HepG2 (cell line): Measurements from ENCODE around the gene AFAP1. TPM values are rescaled to one million over a fixed set of nuclear protein-coding genes. Genes with fewer than 3 reads are reported as not detected.

Experiments used
- ATAC-seq: fragments of 200-7000 bp; cut with Tn5 transposase; 3 replicates; pipeline ENCODE4 v1.9.1; 2020; ENCODE audit warnings: mild to moderate bottlenecking, moderate library complexity
- BruUV-seq: library from RNA; stranded (reverse); fragments of 400-500 nt; replicated peaks from 2 replicates; lab custom pipeline; 2021; lab: Mats Ljungman, UMichigan
- CTCF ChIA-PET: fragments of 300-600 bp; formaldehyde crosslinking; extraction: SDS; loops from one replicate; lab custom pipeline; 2021; ENCODE audit warnings: low total read pairs, inconsistent platforms, low intra/inter-chr PET ratio; lab: Yijun Ruan, JAX
- POLR2A ChIA-PET: fragments of 350-600 bp; sonication (Branson Sonifier 250); formaldehyde crosslinking; loops from one replicate; lab custom pipeline; 2020; ENCODE audit warnings: antibody characterized with exemption, inconsistent platforms; lab: Yijun Ruan, JAX
- DNase-seq: peaks from one replicate; pipeline ENCODE4 v3.0.0-alpha.2; 2015; ENCODE audit warnings: low spot score
- FAIRE-seq: peaks from 3 replicates; lab custom pipeline; 2011; peaks lifted over from hg19 to GRCh38; lab: Jason Lieb, UNC
- H2AFZ ChIP-seq: one replicate; pipeline ENCODE4 v1.6.1; 2011; ENCODE audit warnings: low read length, inconsistent platforms
- H3K27ac ChIP-seq: fragments of 300-600 bp; 3 replicates; pipeline ENCODE4 v1.8.0; 2011; ENCODE audit warnings: mixed run types, mild to moderate bottlenecking, mixed read lengths, low read length, inconsistent platforms; ENCODE audit not compliant: insufficient read depth; ENCODE audit errors: extremely low read length
- H3K27me3 ChIP-seq, 2 experiments: fragments of 200-600 bp in 1 of 2; 2 replicates in 1 of 2; 3 replicates in 1 of 2; pipeline versions ENCODE4 v1.6.0 to v1.8.0; 2011; ENCODE audit warnings: low read length in 2 of 2, mild to moderate bottlenecking in 2 of 2, moderate library complexity in 2 of 2, inconsistent platforms in 1 of 2; ENCODE audit not compliant: insufficient read depth in 2 of 2, control insufficient read depth in 1 of 2
- H3K36me3 ChIP-seq, 2 experiments: fragments of 200-600 bp in 1 of 2; replicated peaks in 1 of 2; 2 replicates in 1 of 2; 3 replicates in 1 of 2; pipeline versions ENCODE4 v1.5.1 to v1.8.0; 2011; ENCODE audit warnings: low read length in 2 of 2, inconsistent platforms in 1 of 2; ENCODE audit not compliant: insufficient read depth in 2 of 2, control insufficient read depth in 1 of 2
- H3K4me1 ChIP-seq: 2 replicates; pipeline ENCODE4 v1.5.1; 2012; ENCODE audit warnings: low read length, inconsistent platforms; ENCODE audit not compliant: insufficient read depth
- H3K4me2 ChIP-seq: 2 replicates; pipeline ENCODE4 v1.6.0; 2011; ENCODE audit warnings: low read depth, low read length, inconsistent platforms
- H3K4me3 ChIP-seq, 3 experiments: fragments of 200-600 bp in 1 of 3; sonication (generic), shearing (Covaris generic) in 1 of 3; replicated peaks in 1 of 3; 2 replicates each; pipeline ENCODE4 v1.5.1; 2011 to 2016; ENCODE audit warnings: low read length in 3 of 3, inconsistent platforms in 2 of 3, low read depth in 2 of 3, mild to moderate bottlenecking in 2 of 3, control low read depth in 1 of 3, mixed read lengths in 1 of 3; ENCODE audit not compliant: insufficient read depth in 1 of 3
- H3K79me2 ChIP-seq: one replicate; pipeline ENCODE4 v1.6.1; 2011; ENCODE audit warnings: low read length, inconsistent platforms; ENCODE audit not compliant: insufficient read depth
- H3K9ac ChIP-seq: 2 replicates; pipeline ENCODE4 v1.6.0; 2011; ENCODE audit warnings: mild to moderate bottlenecking, low read depth, low read length, inconsistent platforms; ENCODE audit not compliant: insufficient read depth
- H3K9me3 ChIP-seq: 2 replicates; pipeline ENCODE4 v1.5.1; 2012; ENCODE audit warnings: mild to moderate bottlenecking, low read length
- H4K20me1 ChIP-seq: 2 replicates; pipeline ENCODE4 v1.6.0; 2011; ENCODE audit warnings: inconsistent platforms, mild to moderate bottlenecking, low read length, moderate library complexity; ENCODE audit not compliant: insufficient read depth
- ATF1 ChIP-seq: IDR thresholded peaks from 2 replicates; pipeline ENCODE4 v1.6.1; 2016; ENCODE audit warnings: mild to moderate bottlenecking, control low read depth
- BRCA1 ChIP-seq: sonication (generic); formaldehyde crosslinking; IDR thresholded peaks from 2 replicates; pipeline ENCODE4 v1.4.0; 2020; ENCODE audit warnings: missing genetic modification reagents
- CBX2 ChIP-seq, 2 experiments: fragments of 200-600 bp in 1 of 2; sonication (generic); formaldehyde crosslinking in 1 of 2; IDR thresholded peaks; 2 replicates each; pipeline versions ENCODE4 v1.7.0 to v1.8.1; 2018 to 2022; ENCODE audit warnings: low read depth in 2 of 2, low read length in 1 of 2, mild to moderate bottlenecking in 1 of 2, missing genetic modification reagents in 1 of 2
- CREM ChIP-seq, 2 experiments: sonication (generic) in 1 of 2; formaldehyde crosslinking in 1 of 2; IDR thresholded peaks; 2 replicates each; pipeline versions ENCODE4 v1.4.0 to v1.6.1; 2016 to 2020; ENCODE audit warnings: antibody characterized with exemption in 1 of 2, mild to moderate bottlenecking in 1 of 2, missing genetic modification reagents in 1 of 2
- CSRNP1 ChIP-seq: sonication (generic); formaldehyde crosslinking; IDR thresholded peaks from 2 replicates; pipeline ENCODE4 v1.8.1; 2023; ENCODE audit warnings: mild to moderate bottlenecking, missing genetic modification reagents
- FOXM1 ChIP-seq: sonication (generic); formaldehyde crosslinking; IDR thresholded peaks from 2 replicates; pipeline ENCODE4 v1.5.0; 2020; ENCODE audit warnings: missing genetic modification reagents
- MEIS2 ChIP-seq: sonication (generic); formaldehyde crosslinking; IDR thresholded peaks from 2 replicates; pipeline ENCODE4 v1.9.0; 2021; ENCODE audit warnings: mild to moderate bottlenecking, missing genetic modification reagents
- RAD21 ChIP-seq: fragments of 450-650 bp; formaldehyde crosslinking; IDR thresholded peaks from 2 replicates; pipeline ENCODE4 v1.5.0; 2020; ENCODE audit warnings: mild to moderate bottlenecking
- RARG ChIP-seq: sonication (generic); formaldehyde crosslinking; IDR thresholded peaks from 2 replicates; pipeline ENCODE4 v1.4.0; 2020; ENCODE audit warnings: low read depth, mild to moderate bottlenecking, missing genetic modification reagents
- ZBTB3 ChIP-seq: sonication (generic); formaldehyde crosslinking; IDR thresholded peaks from 2 replicates; pipeline ENCODE4 v1.4.0; 2020; ENCODE audit warnings: low read depth, mild to moderate bottlenecking, moderate library complexity, missing genetic modification reagents, borderline replicate concordance
- ZC3H13 ChIP-seq: sonication (generic); formaldehyde crosslinking; IDR thresholded peaks from 2 replicates; pipeline ENCODE4 v1.8.1; 2023; ENCODE audit warnings: mild to moderate bottlenecking, missing genetic modification reagents, moderate library complexity
- ZNF430 ChIP-seq: sonication (generic); formaldehyde crosslinking; IDR thresholded peaks from 2 replicates; pipeline ENCODE4 v1.9.0; 2021; ENCODE audit warnings: mild to moderate bottlenecking, missing genetic modification reagents
- ZNF547 ChIP-seq: sonication (generic); formaldehyde crosslinking; IDR thresholded peaks from 2 replicates; pipeline ENCODE4 v1.5.1; 2020; ENCODE audit warnings: mild to moderate bottlenecking, missing genetic modification reagents
- ZNF790 ChIP-seq: sonication (generic); formaldehyde crosslinking; IDR thresholded peaks from 2 replicates; pipeline ENCODE4 v1.8.0; 2022; ENCODE audit warnings: missing genetic modification reagents, mild to moderate bottlenecking, borderline replicate concordance
- ZNF792 ChIP-seq: IDR thresholded peaks from 2 replicates; pipeline ENCODE4 v1.6.1; 2016
- WGBS: methylation state at CpG from one replicate; pipeline ENCODE4 v1.1.6; 2017; ENCODE audit warnings: low lambda C conversion rate; 5-methylcytosine and 5-hydroxymethylcytosine counted together
- in situ Hi-C: cut with HindIII; loops from 2 replicates; pipeline ENCODE4 v1.10.0; 2017; ENCODE audit warnings: low pct_unique_long_range_greater_than_20kb; ENCODE audit not compliant: extremely low pct_ligation_motif_present
- intact Hi-C: fragments of 100-400 bp; cut with micrococcal nuclease; formaldehyde crosslinking; loops from one replicate; pipeline ENCODE4 v1.10.0; 2022; ENCODE audit not compliant: unreplicated experiment
- polyA plus RNA-seq, 8 experiments: library from polyadenylated mRNA; depleted of rRNA in 3 of 8; stranded (reverse) in 7 of 8; unstranded in 1 of 8; fragments of >200 nt; fragmentation: Illumina TruSeq in 4 of 8; extraction: Trizol in 4 of 8; gene quantifications; 2 replicates each; pipeline versions ENCODE4 v1.2.1 to v1.2.3, GENCODE V29; 2011 to 2016; ENCODE audit warnings: low read depth in 4 of 8, missing spikeins in 1 of 8, mixed read lengths in 1 of 8; ENCODE audit not compliant: insufficient read depth in 1 of 8
- total RNA-seq, 5 experiments: library from RNA; depleted of rRNA; stranded (reverse); fragments of >200 nt; fragmentation: Illumina TruSeq; extraction: Trizol; gene quantifications; 2 replicates each; pipeline ENCODE4 v1.2.3, GENCODE V29; 2016; ENCODE audit warnings: low read depth in 1 of 5
- TF ChIP-seq, protein P1 (sequence below): sonication (generic); formaldehyde crosslinking; IDR thresholded peaks from 2 replicates; pipeline ENCODE4 v1.8.0; 2023; ENCODE audit warnings: mild to moderate bottlenecking, missing genetic modification reagents

Gene AFAP1
- total and polyA plus RNA-seq, 2 of the 13 experiments (the other 11 are each of a cell fraction or from before 2014, with no cell fraction given): 2.5 TPM

DNA sequence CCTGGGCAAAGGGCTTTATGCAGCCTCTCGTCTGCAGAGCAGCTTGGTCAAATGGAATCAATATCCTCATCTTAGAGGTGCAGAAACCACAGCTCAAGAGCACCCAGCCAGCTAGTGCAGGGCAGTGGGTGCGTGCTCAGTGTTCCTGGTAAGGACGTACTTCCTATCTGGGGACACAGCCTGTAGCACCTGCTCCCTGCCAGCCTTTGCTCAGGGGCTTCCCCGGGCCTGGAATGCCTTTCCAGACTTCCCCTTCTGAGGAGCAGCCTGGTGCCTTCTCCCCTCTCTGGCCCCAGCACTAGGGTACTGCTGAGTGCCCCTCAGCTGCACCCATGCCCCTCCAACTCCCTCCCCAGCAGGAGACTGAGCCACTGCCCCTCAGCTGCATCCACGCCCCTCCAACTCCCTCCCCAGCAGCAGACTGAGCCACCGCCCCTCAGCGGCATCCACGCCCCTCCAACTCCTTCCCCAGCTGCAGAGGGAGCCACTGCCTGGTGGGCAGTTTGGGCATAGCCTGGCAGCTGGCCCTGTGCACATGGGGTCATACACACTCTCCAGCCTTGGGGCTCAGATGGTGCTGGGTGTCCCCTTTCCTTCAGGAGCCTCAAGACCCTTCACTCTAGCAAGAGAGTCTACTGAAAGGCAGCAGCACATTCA lies 42.2 kb upstream of the AFAP1 start (continued):
- TF ChIP-seq ZNF792 (CRISPR knock-in tag) (no peak), RAD21 (CRISPR knock-in tag) (no peak), FOXM1 (CRISPR knock-in tag) (no peak), ZNF547 (CRISPR knock-in tag) (no peak), CSRNP1 (CRISPR knock-in tag) (no peak)
- TF ChIP-seq, all 625 proteins: peak for 0

DNA sequence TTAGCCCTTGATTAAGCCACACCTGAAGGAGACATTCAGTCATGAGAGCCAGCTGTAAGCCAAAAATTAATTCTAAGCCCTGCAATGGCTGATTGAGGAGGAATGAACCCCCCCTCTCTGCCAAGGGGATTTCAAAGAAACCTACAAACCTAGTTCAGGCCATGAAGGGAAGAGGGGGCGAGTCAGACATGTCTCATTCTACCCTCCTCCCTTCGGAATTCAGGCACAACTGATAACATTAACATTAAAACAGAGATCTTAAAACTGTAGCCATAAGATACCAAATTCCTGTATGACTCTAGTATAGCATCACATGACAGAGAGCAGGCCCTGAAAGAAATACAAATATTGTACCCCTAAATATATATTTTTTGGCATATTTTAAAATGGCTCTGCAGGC lies 40.4 kb upstream of the AFAP1 start:
- in situ Hi-C loops (no loop called here), intact Hi-C loops (loop anchor here (10.0 kb wide), 1 partner anchor 105 kb away; no protein-coding TSS in a partner anchor)
- no peaks in the 10 kb centered on the region for H3K9me3 ChIP-seq
- H3K4me2 ChIP-seq: no peak overlapping the region
- H3K4me3 ChIP-seq: no peak overlapping the region
- ATAC-seq (no peak), FAIRE-seq (no peak), DNase-seq (no peak)
- no peaks in the 10 kb centered on the region for H3K79me2 ChIP-seq
- WGBS: 6% methylated on average over 2 of the region's 2 CpGs
- H3K36me3 ChIP-seq: no peaks in the 10 kb centered on the region
- POLR2A ChIA-PET: interaction anchor here (0.7 kb wide), 1 partner anchor 11 kb away, joined by 3 read pairs; no protein-coding TSS in a partner anchor
- peaks cover 8 to 59% of the 10 kb centered on the region in 2 experiments for H3K27me3 ChIP-seq
- CTCF ChIA-PET: no interaction called here
- no peaks in the 10 kb centered on the region for H4K20me1 ChIP-seq
- no peak overlapping the region for H3K27ac ChIP-seq
- TF ChIP-seq MEIS2 (CRISPR knock-in tag) (no peak), BRCA1 (no peak), ZNF790 (no peak), ZBTB3 (CRISPR knock-in tag) (no peak), RARG (CRISPR knock-in tag) (no peak), ATF1 (CRISPR knock-in tag) (no peak), CBX2 (IDR thresholded peaks at IDR 0.05; ENCODE audit: low read depth, low read length) (no peak), CBX2 (CRISPR knock-in tag; IDR thresholded peaks at IDR 0.05; ENCODE audit: low read depth) (no peak), CREM (IDR thresholded peaks at IDR 0.05) (no peak), CREM (CRISPR knock-in tag; IDR thresholded peaks at IDR 0.05) (no peak), ZC3H13 (no peak), ZNF430 (CRISPR knock-in tag) (no peak)
- TF ChIP-seq, protein P1, sequence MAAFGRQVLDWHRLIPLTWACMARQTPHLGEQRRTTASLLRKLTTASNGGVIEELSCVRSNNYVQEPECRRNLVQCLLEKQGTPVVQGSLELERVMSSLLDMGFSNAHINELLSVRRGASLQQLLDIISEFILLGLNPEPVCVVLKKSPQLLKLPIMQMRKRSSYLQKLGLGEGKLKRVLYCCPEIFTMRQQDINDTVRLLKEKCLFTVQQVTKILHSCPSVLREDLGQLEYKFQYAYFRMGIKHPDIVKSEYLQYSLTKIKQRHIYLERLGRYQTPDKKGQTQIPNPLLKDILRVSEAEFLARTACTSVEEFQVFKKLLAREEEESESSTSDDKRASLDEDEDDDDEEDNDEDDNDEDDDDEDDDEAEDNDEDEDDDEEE (CRISPR knock-in tag): no peak
- no peak overlapping the region for H3K9ac ChIP-seq
- H3K4me1 ChIP-seq: peaks cover 30% of the 10 kb centered on the region
- BruUV-seq: no TSS peak
- no peak overlapping the region for H2AFZ ChIP-seq
